HEK293 (cell line): ENCODE results near the gene HERC4.
A peak's percentile ranks its signal among the peaks of the same experiment; 100 is the strongest.

Experiments used
- CTCF ChIA-PET: fragments of 350-600 bp; formaldehyde crosslinking; extraction: SDS; loops from one replicate; lab custom pipeline; 2021; ENCODE audit warnings: antibody characterized with exemption; lab: Yijun Ruan, JAX
- POLR2A ChIA-PET: fragments of 300-600 bp; formaldehyde crosslinking; extraction: SDS; loops from one replicate; lab custom pipeline; 2020; ENCODE audit warnings: antibody characterized with exemption, inconsistent platforms; lab: Yijun Ruan, JAX
- H3K27ac ChIP-seq: fragments of 200-500 bp; sonication (Bioruptor generic); 2 replicates; pipeline ENCODE4 v1.5.1; 2014; ENCODE audit warnings: low read depth, low read length, control low read depth, inconsistent platforms; ENCODE audit errors: extremely low read depth
- H3K36me3 ChIP-seq, 2 experiments: fragments of 200-500 bp in 1 of 2; sonication (Bioruptor generic) in 1 of 2; 1 replicate in 1 of 2; 2 replicates in 1 of 2; pipeline ENCODE4 v1.5.1; 2014 to 2017; ENCODE audit warnings: inconsistent platforms in 2 of 2, low read length in 2 of 2; ENCODE audit not compliant: control insufficient read depth in 2 of 2, insufficient read depth in 1 of 2
- H3K4me1 ChIP-seq: fragments of 200-500 bp; sonication (Bioruptor generic); 2 replicates; pipeline ENCODE4 v1.5.1; 2014; ENCODE audit warnings: mild to moderate bottlenecking, low read length, inconsistent platforms; ENCODE audit not compliant: control insufficient read depth, insufficient read depth
- H3K4me3 ChIP-seq: 2 replicates; pipeline ENCODE4 v1.5.1; 2011; ENCODE audit warnings: low read depth, mild to moderate bottlenecking, control low read depth, low read length, moderate library complexity
- H3K9me3 ChIP-seq: fragments of 200-500 bp; sonication (Bioruptor generic); 2 replicates; pipeline ENCODE4 v1.5.1; 2014; ENCODE audit warnings: low read depth, low read length, inconsistent platforms; ENCODE audit not compliant: control insufficient read depth, insufficient read depth
- HOXD13 ChIP-seq: sonication (generic); formaldehyde crosslinking; IDR thresholded peaks from 2 replicates; pipeline ENCODE4 v1.8.0; 2022; ENCODE audit warnings: missing genetic modification reagents, borderline replicate concordance
- OVOL3 ChIP-seq: fragments of 450-650 bp; formaldehyde crosslinking; IDR thresholded peaks from 2 replicates; pipeline ENCODE4 v1.5.1; 2016; ENCODE audit warnings: missing biosample characterization, missing genetic modification characterization
- PRDM1 ChIP-seq: fragments of 450-650 bp; formaldehyde crosslinking; IDR thresholded peaks from 2 replicates; pipeline ENCODE4; 2016; ENCODE audit warnings: missing biosample characterization, missing genetic modification characterization
- SCRT1 ChIP-seq: fragments of 450-650 bp; formaldehyde crosslinking; IDR thresholded peaks from 2 replicates; pipeline ENCODE4 v1.5.1; 2016; ENCODE audit warnings: missing biosample characterization, missing genetic modification characterization, borderline replicate concordance
- SCRT2 ChIP-seq: fragments of 450-650 bp; formaldehyde crosslinking; IDR thresholded peaks from 2 replicates; pipeline ENCODE4 v1.5.1; 2016; ENCODE audit warnings: missing biosample characterization, missing genetic modification characterization
- SP2 ChIP-seq: fragments of 450-650 bp; formaldehyde crosslinking; IDR thresholded peaks from 2 replicates; pipeline ENCODE4 v1.5.1; 2016; ENCODE audit warnings: missing biosample characterization, missing genetic modification characterization
- WT1 ChIP-seq: fragments of 450-650 bp; formaldehyde crosslinking; IDR thresholded peaks from 2 replicates; pipeline ENCODE4 v1.5.1; 2016; ENCODE audit warnings: missing biosample characterization, missing genetic modification characterization
- ZFHX2 ChIP-seq: fragments of 450-650 bp; formaldehyde crosslinking; conservative IDR thresholded peaks from 2 replicates; pipeline ENCODE4 v1.5.1; 2016; ENCODE audit warnings: missing biosample characterization, missing genetic modification characterization
- ZFP69B ChIP-seq: fragments of 450-650 bp; formaldehyde crosslinking; IDR thresholded peaks from 2 replicates; pipeline ENCODE4 v1.5.1; 2016; ENCODE audit warnings: missing biosample characterization, missing genetic modification characterization
- ZNF121 ChIP-seq: fragments of 450-650 bp; formaldehyde crosslinking; IDR thresholded peaks from 2 replicates; pipeline ENCODE4 v1.5.1; 2016; ENCODE audit warnings: missing biosample characterization, missing genetic modification characterization
- ZNF140 ChIP-seq: fragments of 450-650 bp; formaldehyde crosslinking; IDR thresholded peaks from 2 replicates; pipeline ENCODE4 v1.5.1; 2016; ENCODE audit warnings: missing biosample characterization, missing genetic modification characterization
- ZNF16 ChIP-seq: fragments of 450-650 bp; formaldehyde crosslinking; IDR thresholded peaks from 2 replicates; pipeline ENCODE4 v1.5.1; 2016; ENCODE audit warnings: low read depth, missing biosample characterization, missing genetic modification characterization
- ZNF174 ChIP-seq: fragments of 450-650 bp; formaldehyde crosslinking; IDR thresholded peaks from 2 replicates; pipeline ENCODE4 v1.5.0; 2017; ENCODE audit warnings: missing biosample characterization, mild to moderate bottlenecking, missing genetic modification characterization
- ZNF202 ChIP-seq: fragments of 450-650 bp; formaldehyde crosslinking; IDR thresholded peaks from 2 replicates; pipeline ENCODE4 v1.5.1; 2016; ENCODE audit warnings: missing biosample characterization, missing genetic modification characterization, borderline replicate concordance
- ZNF292 ChIP-seq: fragments of 450-650 bp; formaldehyde crosslinking; IDR thresholded peaks from 2 replicates; pipeline ENCODE4 v1.5.1; 2016; ENCODE audit warnings: low read depth, missing biosample characterization, missing genetic modification characterization, borderline replicate concordance
- ZNF366 ChIP-seq: fragments of 450-650 bp; formaldehyde crosslinking; conservative IDR thresholded peaks from 2 replicates; pipeline ENCODE4 v1.5.1; 2016; ENCODE audit warnings: missing biosample characterization, missing genetic modification characterization
- ZNF433 ChIP-seq: fragments of 450-650 bp; formaldehyde crosslinking; IDR thresholded peaks from 2 replicates; pipeline ENCODE4 v1.5.1; 2016; ENCODE audit warnings: missing biosample characterization, missing genetic modification characterization, low read depth
- ZNF473 ChIP-seq: fragments of 450-650 bp; formaldehyde crosslinking; IDR thresholded peaks from 2 replicates; pipeline ENCODE4 v1.5.1; 2017; ENCODE audit warnings: missing biosample characterization, missing genetic modification characterization
- ZNF514 ChIP-seq: fragments of 450-650 bp; formaldehyde crosslinking; IDR thresholded peaks from 2 replicates; pipeline ENCODE4 v1.5.1; 2016; ENCODE audit warnings: missing biosample characterization, missing genetic modification characterization
- ZNF549 ChIP-seq: fragments of 450-650 bp; IDR thresholded peaks from 2 replicates; pipeline ENCODE4 v1.5.1; 2018; ENCODE audit warnings: missing biosample characterization, missing genetic modification characterization, mild to moderate bottlenecking, inconsistent platforms, moderate library complexity
- ZNF558 ChIP-seq: fragments of 450-650 bp; formaldehyde crosslinking; IDR thresholded peaks from 2 replicates; pipeline ENCODE4 v1.5.1; 2016; ENCODE audit warnings: missing biosample characterization, missing genetic modification characterization
- ZNF660 ChIP-seq: fragments of 450-650 bp; IDR thresholded peaks from 2 replicates; pipeline ENCODE4 v1.5.1; 2018; ENCODE audit warnings: missing biosample characterization, mild to moderate bottlenecking, missing genetic modification characterization
- ZNF707 ChIP-seq: fragments of 450-650 bp; formaldehyde crosslinking; IDR thresholded peaks from 2 replicates; pipeline ENCODE4 v1.5.1; 2016; ENCODE audit warnings: missing biosample characterization, missing genetic modification characterization
- ZNF776 ChIP-seq: fragments of 450-650 bp; formaldehyde crosslinking; IDR thresholded peaks from 2 replicates; pipeline ENCODE4 v1.5.0; 2017; ENCODE audit warnings: missing biosample characterization, missing genetic modification characterization, borderline replicate concordance
- ZNF837 ChIP-seq: fragments of 450-650 bp; formaldehyde crosslinking; IDR thresholded peaks from 2 replicates; pipeline ENCODE4 v1.5.1; 2016; ENCODE audit warnings: missing biosample characterization, missing genetic modification characterization
- TF ChIP-seq, protein P1 (sequence below): fragments of 450-650 bp; formaldehyde crosslinking; IDR thresholded peaks from 2 replicates; pipeline ENCODE4 v1.5.1; 2017; ENCODE audit warnings: missing biosample characterization, missing genetic modification characterization

Gene HERC4

GRCh38 chr10:68074031-68074774, 880 bp downstream of the HERC4 start:
- POLR2A ChIA-PET = interaction anchor here (0.6 to 0.7 kb wide), 2 partner anchors 14 to 257 kb away, joined by 3 to 4 read pairs; partner anchors contain the start of gene HNRNPH3
- peak overlapping the region; percentile 60 for H3K4me3 ChIP-seq
- no peaks in the 10 kb centered on the region for H3K9me3 ChIP-seq
- H3K27ac ChIP-seq = peak overlapping the region; percentile 95
- H3K36me3 ChIP-seq = peaks cover 5 to 6% of the 10 kb centered on the region in 2 experiments; a peak in 2 of 3 replicates
- TF ChIP-seq SCRT1 (tag by site-specific recombination) = peak; percentile 81
- TF ChIP-seq PRDM1 (tag by site-specific recombination) = peak; percentile 15; the same call in 1 of the 2 replicates
- TF ChIP-seq SCRT2 (tag by site-specific recombination) = peak; percentile 98
- no peak for TF ChIP-seq SP2
- TF ChIP-seq ZNF473 (tag by site-specific recombination) = no peak
- no peak for TF ChIP-seq ZNF707
- 0 out of 2 replicates have a peak, but pooled peaks have one; percentile 7 for TF ChIP-seq ZNF366 (tag by site-specific recombination)
- 0 out of 2 replicates have a peak, but pooled peaks have one; percentile 7 for TF ChIP-seq ZNF660 (tag by site-specific recombination)
- no peak for TF ChIP-seq OVOL3
- no peak for TF ChIP-seq ZNF174
- no peak for TF ChIP-seq ZNF514
- 0 out of 2 replicates have a peak, but pooled peaks cover 4% of the 10 kb centered on the region for H3K4me1 ChIP-seq
- CTCF ChIA-PET = no interaction called here

- POLR2A ChIA-PET = no interaction called here
- peaks cover 6 to 7% of the 10 kb centered on the region in 2 experiments; a peak in 2 of 3 replicates for H3K36me3 ChIP-seq
- 0 out of 2 replicates have a peak, but pooled peaks cover 4% of the 10 kb centered on the region for H3K4me1 ChIP-seq
- H3K27ac ChIP-seq = no peak overlapping the region
- H3K4me3 ChIP-seq = peak overlapping the region; percentile 60
- TF ChIP-seq ZNF776 (tag by site-specific recombination) (no peak), ZFP69B (tag by site-specific recombination) (no peak), ZNF558 (tag by site-specific recombination) (no peak)
- TF ChIP-seq, all 188 proteins: peak for 0
- CTCF ChIA-PET = no interaction called here
- no peaks in the 10 kb centered on the region for H3K9me3 ChIP-seq
Observed at GRCh38 chr10:68073631-68074030, 1.5 kb downstream of the HERC4 start.

DNA sequence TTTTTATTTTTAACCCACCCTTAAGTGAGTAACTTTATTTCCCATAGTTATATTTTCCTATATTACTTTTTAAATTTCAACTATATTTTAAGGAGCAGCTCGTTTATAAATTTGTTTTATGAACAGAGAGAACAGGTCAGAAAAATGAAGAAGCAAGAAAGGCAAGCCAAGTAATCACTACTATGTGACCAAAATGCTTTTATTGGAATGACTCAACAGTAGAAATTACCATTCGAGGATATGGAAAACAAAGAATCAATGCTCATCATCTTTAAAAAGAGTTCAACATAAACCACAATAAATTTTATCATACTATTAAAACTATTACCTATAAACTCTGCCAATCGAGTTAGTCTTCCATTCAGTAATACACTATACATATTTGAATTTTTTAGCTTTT, 7.6 kb downstream of the HERC4 start:
- ChIA-PET POLR2A (interaction anchor here (0.7 kb wide), 1 partner anchor 86 kb away, joined by 7 read pairs; no protein-coding TSS in a partner anchor), CTCF (interaction anchor here (0.6 to 1.2 kb wide), 3 partner anchors 34 to 214 kb away, joined by 4 to 5 read pairs (median 4); no protein-coding TSS in a partner anchor)

DNA sequence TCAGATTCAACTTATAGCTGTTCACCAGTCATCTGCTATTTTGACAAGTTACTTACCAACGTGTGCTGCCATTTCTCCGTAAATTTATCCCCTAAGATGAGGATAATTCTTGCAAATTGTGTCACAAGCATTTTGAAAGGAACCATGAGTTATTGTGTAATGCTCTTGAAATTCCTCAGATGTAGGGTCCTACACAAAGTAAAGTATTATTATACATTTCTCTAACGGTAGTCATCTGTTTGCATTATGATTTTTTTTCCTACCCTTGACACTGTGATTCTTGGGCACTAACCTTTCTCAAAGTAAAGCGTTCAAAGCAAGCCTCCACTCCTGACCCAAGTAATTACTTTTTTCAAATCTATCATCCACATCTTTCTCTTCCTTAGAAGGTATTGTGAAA, 8.1 kb downstream of the HERC4 start:
- Histone ChIP-seq H3K4me1 (0 out of 2 replicates have a peak, but pooled peaks cover 2% of the 10 kb centered on the region), H3K4me3 (no peak overlapping the region), H3K36me3 (peaks cover 6 to 14% of the 10 kb centered on the region in 2 experiments; a peak in 2 of 3 replicates), H3K27ac (no peak overlapping the region), H3K9me3 (no peaks in the 10 kb centered on the region)
- POLR2A ChIA-PET = no interaction called here
- CTCF ChIA-PET = interaction anchor here (0.6 to 1.2 kb wide), 3 partner anchors 35 to 214 kb away, joined by 4 to 5 read pairs (median 4); no protein-coding TSS in a partner anchor
- TF ChIP-seq ZNF202 (tag by site-specific recombination) (no peak), ZNF121 (no peak), ZNF837 (tag by site-specific recombination) (no peak), HOXD13 (CRISPR knock-in tag) (no peak), ZNF140 (tag by site-specific recombination) (no peak), ZNF549 (tag by site-specific recombination) (no peak), ZNF433 (tag by site-specific recombination) (no peak), ZNF16 (no peak), WT1 (tag by site-specific recombination) (no peak), ZFHX2 (tag by site-specific recombination) (no peak)

More for the DNA sequence above, 7.6 kb downstream of the HERC4 start:
- H3K27ac ChIP-seq = no peak overlapping the region
- H3K4me1 ChIP-seq = 0 out of 2 replicates have a peak, but pooled peaks cover 4% of the 10 kb centered on the region
- H3K9me3 ChIP-seq = no peaks in the 10 kb centered on the region
- H3K4me3 ChIP-seq = no peak overlapping the region
- TF ChIP-seq, protein P1, sequence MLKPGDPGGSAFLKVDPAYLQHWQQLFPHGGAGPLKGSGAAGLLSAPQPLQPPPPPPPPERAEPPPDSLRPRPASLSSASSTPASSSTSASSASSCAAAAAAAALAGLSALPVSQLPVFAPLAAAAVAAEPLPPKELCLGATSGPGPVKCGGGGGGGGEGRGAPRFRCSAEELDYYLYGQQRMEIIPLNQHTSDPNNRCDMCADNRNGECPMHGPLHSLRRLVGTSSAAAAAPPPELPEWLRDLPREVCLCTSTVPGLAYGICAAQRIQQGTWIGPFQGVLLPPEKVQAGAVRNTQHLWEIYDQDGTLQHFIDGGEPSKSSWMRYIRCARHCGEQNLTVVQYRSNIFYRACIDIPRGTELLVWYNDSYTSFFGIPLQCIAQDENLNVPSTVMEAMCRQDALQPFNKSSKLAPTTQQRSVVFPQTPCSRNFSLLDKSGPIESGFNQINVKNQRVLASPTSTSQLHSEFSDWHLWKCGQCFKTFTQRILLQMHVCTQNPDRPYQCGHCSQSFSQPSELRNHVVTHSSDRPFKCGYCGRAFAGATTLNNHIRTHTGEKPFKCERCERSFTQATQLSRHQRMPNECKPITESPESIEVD (tag by site-specific recombination) = 0 out of 2 replicates have a peak, but pooled peaks have one; percentile 26
- TF ChIP-seq ZNF292 (tag by site-specific recombination) = no peak
- TF ChIP-seq, all 188 proteins: peak for 1
- peaks cover 6 to 14% of the 10 kb centered on the region in 2 experiments; a peak in 2 of 3 replicates for H3K36me3 ChIP-seq
